ENCODE data around the gene SPTAN1.
"Not testable (repeated sequence)": the region's sequence is repeated elsewhere in the genome, so short reads cannot be mapped to it uniquely, and the experiment has no call there.

Gene SPTAN1

DNA sequence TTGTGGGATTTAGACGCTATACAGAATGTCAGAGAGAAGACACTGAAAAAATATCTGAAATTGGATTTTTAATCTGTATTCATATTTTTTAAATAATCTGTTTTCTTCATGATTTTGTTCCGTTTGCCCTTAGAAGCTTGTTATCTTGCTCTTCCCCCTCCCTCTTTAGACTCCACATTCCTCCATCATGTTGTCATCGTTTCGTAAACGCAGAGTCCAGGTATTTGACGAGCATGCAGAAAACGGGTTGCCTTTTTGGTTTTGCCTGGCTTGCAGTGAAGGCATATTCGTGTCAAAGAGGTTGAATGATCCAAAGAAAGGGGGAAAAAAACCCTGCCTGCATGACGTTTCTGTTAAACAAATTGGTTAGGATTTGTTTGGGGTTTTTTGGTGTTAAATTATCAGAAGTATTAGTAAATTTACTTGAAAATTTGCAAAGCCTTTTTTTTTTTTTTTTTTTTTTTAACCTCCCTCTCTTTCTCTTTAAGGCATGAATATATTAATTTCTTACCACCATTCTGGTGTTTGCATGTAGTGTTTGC is 2.9 kb downstream of the SPTAN1 start:
- Histone ChIP-seq H3K4me1 (ENCODE audit: control insufficient read depth, insufficient read depth, low read length) (peaks cover 69% of the 10 kb centered on the region), H3K27me3 (ENCODE audit: control insufficient read depth, insufficient read depth, low read length) (no peaks in the 10 kb centered on the region), H3K9me3 (ENCODE audit: control insufficient read depth, low read length) (no peaks in the 10 kb centered on the region), H3K9ac (ENCODE audit: low read length) (no peak overlapping the region), H3K36me3 (ENCODE audit: control insufficient read depth, insufficient read depth, low read length) (no peaks in the 10 kb centered on the region), H3K4me3 (ENCODE audit: low read length) (no peak overlapping the region)

GRCh38 chr9:128556276-128556675 is 3.9 kb downstream of the SPTAN1 start:
- Histone ChIP-seq H3K27me3 (ENCODE audit: control insufficient read depth, insufficient read depth, low read length) (no peaks in the 10 kb centered on the region), H3K4me1 (ENCODE audit: control insufficient read depth, insufficient read depth, low read length) (peaks cover 60% of the 10 kb centered on the region), H3K4me3 (ENCODE audit: low read length) (no peak overlapping the region)

GRCh38 chr9:128556926-128557634 is 4.7 kb downstream of the SPTAN1 start:
- H3K4me3 ChIP-seq (ENCODE audit: low read length) = no peak overlapping the region
- H3K27me3 ChIP-seq (ENCODE audit: control insufficient read depth, insufficient read depth, low read length) = no peaks in the 10 kb centered on the region
- no peak overlapping the region for H3K9ac ChIP-seq (ENCODE audit: low read length)
- no peaks in the 10 kb centered on the region for H3K9me3 ChIP-seq (ENCODE audit: control insufficient read depth, low read length)
- H3K36me3 ChIP-seq (ENCODE audit: control insufficient read depth, insufficient read depth, low read length) = no peaks in the 10 kb centered on the region
- H3K4me1 ChIP-seq (ENCODE audit: control insufficient read depth, insufficient read depth, low read length) = peaks cover 55% of the 10 kb centered on the region

More at GRCh38 chr9:128556276-128556675, 3.9 kb downstream of the SPTAN1 start:
- Histone ChIP-seq H3K9me3 (ENCODE audit: control insufficient read depth, low read length) (no peaks in the 10 kb centered on the region), H3K9ac (ENCODE audit: low read length) (no peak overlapping the region), H3K36me3 (ENCODE audit: control insufficient read depth, insufficient read depth, low read length) (no peaks in the 10 kb centered on the region)

- H3K4me3 ChIP-seq (ENCODE audit: low read length) = no peak overlapping the region
- no peaks in the 10 kb centered on the region for H3K36me3 ChIP-seq (ENCODE audit: control insufficient read depth, insufficient read depth, low read length)
- H3K4me1 ChIP-seq (ENCODE audit: control insufficient read depth, insufficient read depth, low read length) = peaks cover 53% of the 10 kb centered on the region
- H3K27me3 ChIP-seq (ENCODE audit: control insufficient read depth, insufficient read depth, low read length) = no peaks in the 10 kb centered on the region
- H3K9me3 ChIP-seq (ENCODE audit: control insufficient read depth, low read length) = no peaks in the 10 kb centered on the region
- H3K9ac ChIP-seq (ENCODE audit: low read length) = no peak overlapping the region
These were observed 6.3 kb downstream of the SPTAN1 start for GRCh38 chr9:128558431-128559310.

DNA sequence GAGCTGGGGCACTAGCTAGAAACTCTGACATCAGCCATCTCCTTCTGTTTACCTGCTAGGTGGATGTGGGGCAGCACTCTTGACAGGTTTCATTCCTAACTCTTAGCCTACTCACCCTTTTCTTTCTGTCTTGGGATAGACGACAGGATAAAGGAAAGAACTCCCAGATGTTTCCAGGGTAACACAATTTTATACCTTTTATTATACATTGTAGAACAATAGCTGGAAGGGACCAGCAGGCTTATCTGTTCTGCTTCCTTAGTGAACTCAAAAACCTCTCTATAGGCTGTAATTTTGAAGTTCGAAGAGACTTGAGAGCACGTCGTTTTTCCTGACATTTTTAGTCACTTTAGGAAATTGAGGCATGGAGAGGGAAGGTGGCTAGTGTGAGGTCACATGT is 13.2 kb downstream of the SPTAN1 start:
- H3K9me3 ChIP-seq (ENCODE audit: control insufficient read depth, low read length) = no peaks in the 10 kb centered on the region
- peaks cover 10% of the 10 kb centered on the region for H3K36me3 ChIP-seq (ENCODE audit: control insufficient read depth, insufficient read depth, low read length)
- no peak overlapping the region for H3K4me3 ChIP-seq (ENCODE audit: low read length)
- H3K27me3 ChIP-seq (ENCODE audit: control insufficient read depth, insufficient read depth, low read length) = no peaks in the 10 kb centered on the region
- H3K9ac ChIP-seq (ENCODE audit: low read length) = no peak overlapping the region
- H3K4me1 ChIP-seq (ENCODE audit: control insufficient read depth, insufficient read depth, low read length) = no peaks in the 10 kb centered on the region

GRCh38 chr9:128568470-128569078 is 16.2 kb downstream of the SPTAN1 start:
- Histone ChIP-seq H3K9ac (ENCODE audit: low read length) (no peak overlapping the region), H3K27me3 (ENCODE audit: control insufficient read depth, insufficient read depth, low read length) (no peaks in the 10 kb centered on the region), H3K4me1 (ENCODE audit: control insufficient read depth, insufficient read depth, low read length) (no peaks in the 10 kb centered on the region), H3K4me3 (ENCODE audit: low read length) (no peak overlapping the region), H3K36me3 (ENCODE audit: control insufficient read depth, insufficient read depth, low read length) (peaks cover 10% of the 10 kb centered on the region), H3K9me3 (ENCODE audit: control insufficient read depth, low read length) (no peaks in the 10 kb centered on the region)

DNA sequence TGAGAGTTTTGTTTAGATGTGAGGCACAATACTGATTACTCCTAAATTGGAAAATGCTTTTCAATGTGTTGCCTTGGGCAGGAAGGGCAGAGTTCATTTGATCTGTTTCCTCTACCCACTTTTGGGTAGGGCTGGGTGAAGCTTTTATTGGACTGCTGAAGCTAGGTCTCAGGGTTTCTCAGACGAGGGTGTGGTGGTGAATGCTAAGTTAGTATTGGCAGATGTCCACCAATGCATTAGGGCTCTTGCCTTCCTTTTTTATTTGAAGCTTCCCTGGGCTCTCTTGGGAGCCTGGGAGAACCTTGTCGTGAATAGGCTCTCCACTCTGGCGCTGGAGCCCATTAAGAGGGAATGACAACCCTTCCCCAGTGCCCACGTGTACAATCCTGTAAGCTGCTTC is 23.1 kb downstream of the SPTAN1 start:
- H3K36me3 ChIP-seq (ENCODE audit: control insufficient read depth, insufficient read depth, low read length) = peaks cover 17% of the 10 kb centered on the region
- no peak overlapping the region for H3K9ac ChIP-seq (ENCODE audit: low read length)
- no peaks in the 10 kb centered on the region for H3K9me3 ChIP-seq (ENCODE audit: control insufficient read depth, low read length)
- peaks cover 9% of the 10 kb centered on the region for H3K4me1 ChIP-seq (ENCODE audit: control insufficient read depth, insufficient read depth, low read length)
- H3K27me3 ChIP-seq (ENCODE audit: control insufficient read depth, insufficient read depth, low read length) = no peaks in the 10 kb centered on the region
- H3K4me3 ChIP-seq (ENCODE audit: low read length) = no peak overlapping the region

- H3K9me3 ChIP-seq (ENCODE audit: control insufficient read depth, low read length) = no peaks in the 10 kb centered on the region
- H3K4me3 ChIP-seq (ENCODE audit: low read length) = no peak overlapping the region
- H3K36me3 ChIP-seq (ENCODE audit: control insufficient read depth, insufficient read depth, low read length) = peaks cover 20% of the 10 kb centered on the region
- H3K4me1 ChIP-seq (ENCODE audit: control insufficient read depth, insufficient read depth, low read length) = peaks cover 9% of the 10 kb centered on the region
- H3K27me3 ChIP-seq (ENCODE audit: control insufficient read depth, insufficient read depth, low read length) = no peaks in the 10 kb centered on the region
- no peak overlapping the region for H3K9ac ChIP-seq (ENCODE audit: low read length)
These were observed 23.5 kb downstream of the SPTAN1 start for GRCh38 chr9:128575916-128576315.

DNA sequence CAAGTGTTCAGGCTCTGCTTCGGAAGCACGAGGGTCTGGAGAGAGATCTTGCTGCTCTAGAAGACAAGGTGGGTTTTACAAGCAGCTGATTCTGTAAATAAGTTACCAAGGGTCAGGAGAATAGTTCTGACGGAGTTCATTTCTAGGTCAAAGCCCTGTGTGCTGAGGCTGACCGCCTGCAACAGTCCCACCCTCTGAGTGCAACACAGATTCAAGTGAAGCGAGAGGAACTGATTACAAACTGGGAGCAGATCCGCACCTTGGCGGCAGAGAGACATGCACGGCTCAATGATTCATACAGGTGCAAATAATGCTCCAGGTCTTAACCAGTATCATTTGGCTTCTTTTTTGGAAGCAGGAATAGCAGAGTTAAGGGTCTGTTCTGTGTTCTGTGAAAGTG is 24.8 kb downstream of the SPTAN1 start:
- Histone ChIP-seq H3K36me3 (ENCODE audit: control insufficient read depth, insufficient read depth, low read length) (peaks cover 21% of the 10 kb centered on the region), H3K27me3 (ENCODE audit: control insufficient read depth, insufficient read depth, low read length) (no peaks in the 10 kb centered on the region), H3K9me3 (ENCODE audit: control insufficient read depth, low read length) (no peaks in the 10 kb centered on the region), H3K9ac (ENCODE audit: low read length) (no peak overlapping the region), H3K4me1 (ENCODE audit: control insufficient read depth, insufficient read depth, low read length) (peaks cover 9% of the 10 kb centered on the region), H3K4me3 (ENCODE audit: low read length) (no peak overlapping the region)

DNA sequence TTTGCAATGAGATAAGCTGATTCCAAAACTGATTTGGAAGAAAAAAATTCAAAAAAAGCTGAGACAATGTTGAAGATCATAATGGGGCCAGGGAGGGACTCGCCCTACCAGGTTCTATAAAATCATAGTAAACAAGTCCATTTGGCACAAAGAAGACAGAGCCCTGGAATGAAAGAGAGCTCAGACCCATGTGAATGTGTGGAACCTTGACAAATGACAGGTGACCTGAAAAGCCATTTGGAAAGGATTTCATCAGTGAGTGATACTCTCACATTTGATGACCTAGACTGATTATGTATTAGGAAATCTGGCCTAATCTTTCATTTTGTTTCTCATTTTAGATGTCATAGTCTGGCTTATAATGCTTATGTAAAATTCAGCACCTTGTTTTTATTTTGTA is 26.8 kb downstream of the SPTAN1 start:
- H3K36me3 ChIP-seq (ENCODE audit: control insufficient read depth, insufficient read depth, low read length) = peaks cover 21% of the 10 kb centered on the region
- no peaks in the 10 kb centered on the region for H3K9me3 ChIP-seq (ENCODE audit: control insufficient read depth, low read length)
- H3K9ac ChIP-seq (ENCODE audit: low read length) = no peak overlapping the region
- peaks cover 9% of the 10 kb centered on the region for H3K4me1 ChIP-seq (ENCODE audit: control insufficient read depth, insufficient read depth, low read length)
- no peaks in the 10 kb centered on the region for H3K27me3 ChIP-seq (ENCODE audit: control insufficient read depth, insufficient read depth, low read length)
- no peak overlapping the region for H3K4me3 ChIP-seq (ENCODE audit: low read length)

- Histone ChIP-seq H3K4me1 (ENCODE audit: control insufficient read depth, insufficient read depth, low read length) (peaks cover 2% of the 10 kb centered on the region), H3K36me3 (ENCODE audit: control insufficient read depth, insufficient read depth, low read length) (peaks cover 27% of the 10 kb centered on the region)
These were observed 28.3 kb downstream of the SPTAN1 start for GRCh38 chr9:128580731-128581130.

DNA sequence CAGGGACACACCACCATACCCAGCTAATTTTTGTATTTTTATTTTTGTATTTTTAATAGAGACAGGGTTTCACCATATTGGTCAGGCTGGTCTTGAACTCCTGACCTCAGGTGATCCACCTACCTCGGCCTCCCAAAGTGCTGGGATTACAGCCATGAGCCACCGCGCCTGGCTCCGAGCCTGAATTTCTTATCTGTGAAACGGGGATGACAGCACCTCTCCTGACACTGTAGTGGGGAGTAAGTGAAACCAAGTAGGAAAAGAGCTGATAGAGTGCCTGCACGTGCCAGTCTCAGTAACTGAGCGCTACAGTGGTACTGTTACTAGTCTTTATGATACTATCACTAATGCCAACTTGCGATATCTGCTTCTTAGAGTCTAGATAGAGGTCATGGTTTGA is 32.8 kb downstream of the SPTAN1 start:
- not testable (repeated sequence) for H3K27me3 ChIP-seq (ENCODE audit: control insufficient read depth, insufficient read depth, low read length); H3K9ac ChIP-seq (ENCODE audit: low read length); H3K9me3 ChIP-seq (ENCODE audit: control insufficient read depth, low read length); H3K4me1 ChIP-seq (ENCODE audit: control insufficient read depth, insufficient read depth, low read length); H3K4me3 ChIP-seq (ENCODE audit: low read length)
- peaks cover 17% of the 10 kb centered on the region for H3K36me3 ChIP-seq (ENCODE audit: control insufficient read depth, insufficient read depth, low read length)

More at GRCh38 chr9:128580731-128581130, 28.3 kb downstream of the SPTAN1 start:
- Histone ChIP-seq H3K27me3 (ENCODE audit: control insufficient read depth, insufficient read depth, low read length) (no peaks in the 10 kb centered on the region), H3K4me3 (ENCODE audit: low read length) (no peak overlapping the region), H3K9me3 (ENCODE audit: control insufficient read depth, low read length) (no peaks in the 10 kb centered on the region), H3K9ac (ENCODE audit: low read length) (no peak overlapping the region)
